Measurements from ENCODE around the gene TMCO4.

DNA sequence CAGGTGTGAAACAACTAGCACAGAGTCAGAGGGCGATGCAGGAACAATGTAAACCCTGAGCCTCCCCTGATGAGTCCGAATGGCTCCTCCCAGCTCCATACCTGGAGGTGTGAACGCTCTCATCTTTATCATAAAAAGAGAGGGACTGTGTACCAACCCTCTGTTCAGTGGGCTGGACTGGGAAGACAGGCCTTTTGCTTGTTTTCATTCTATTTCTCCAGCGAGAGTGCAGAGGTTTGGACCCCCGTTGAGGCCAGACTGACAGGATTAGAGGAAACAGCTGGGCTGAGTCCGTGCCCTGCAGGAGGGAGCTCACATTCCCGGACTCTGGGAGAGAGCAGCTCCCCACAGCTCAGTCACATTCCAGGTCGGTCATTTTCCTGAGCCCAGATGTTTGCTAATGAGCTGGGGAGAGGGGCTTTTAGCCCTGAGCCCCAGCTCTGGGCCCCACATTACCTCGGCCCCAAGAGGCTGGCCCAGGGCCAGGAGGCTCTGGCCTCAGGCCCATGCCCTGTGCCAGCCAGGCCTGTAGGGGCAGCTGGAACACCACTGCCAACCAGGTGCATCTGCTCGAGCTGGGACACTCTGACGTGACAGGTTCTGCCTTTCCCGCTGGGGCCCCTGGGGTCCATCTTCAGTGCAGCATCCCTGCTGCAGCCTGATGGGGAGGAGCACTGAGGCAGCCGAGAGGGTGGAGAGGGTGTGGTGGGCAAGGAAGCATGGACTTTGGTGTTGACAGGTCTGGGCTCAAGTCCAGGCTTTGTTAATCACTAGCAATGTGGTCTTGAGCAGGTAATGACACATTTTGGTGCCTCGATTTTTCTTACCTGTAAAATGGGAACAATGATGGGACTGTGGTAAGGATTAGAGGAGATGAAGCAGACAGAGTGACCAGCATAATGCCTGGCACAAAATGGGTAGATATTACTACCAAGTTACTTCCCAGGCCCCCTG, 159.1 kb downstream of the TMCO4 start:
- TF ChIP-seq SIN3A (IDR thresholded peaks at IDR 0.05; ENCODE audit: borderline replicate concordance, insufficient read depth, low read length) (no peak), POLR2AphosphoS5 (IDR thresholded peaks at IDR 0.05; ENCODE audit: low read depth, low read length) (no peak)

All from PFSK-1 (cell line).